CD4-positive, alpha-beta T cell treated with Interleukin-6 at 100 ng/mL for 8 hours (primary cell): Measurements from ENCODE around the gene JPH4.
A peak's percentile ranks its signal among the peaks of the same experiment; 100 is the strongest.
"Not testable (repeated sequence)": the region's sequence is repeated elsewhere in the genome, so short reads cannot be mapped to it uniquely, and the experiment has no call there.

Experiments
- DNase-seq: peaks from one replicate; pipeline ENCODE4 v3.0.0-alpha.2; 2020; ENCODE audit warnings: mixed read lengths, low spot score

Gene JPH4

DNA sequence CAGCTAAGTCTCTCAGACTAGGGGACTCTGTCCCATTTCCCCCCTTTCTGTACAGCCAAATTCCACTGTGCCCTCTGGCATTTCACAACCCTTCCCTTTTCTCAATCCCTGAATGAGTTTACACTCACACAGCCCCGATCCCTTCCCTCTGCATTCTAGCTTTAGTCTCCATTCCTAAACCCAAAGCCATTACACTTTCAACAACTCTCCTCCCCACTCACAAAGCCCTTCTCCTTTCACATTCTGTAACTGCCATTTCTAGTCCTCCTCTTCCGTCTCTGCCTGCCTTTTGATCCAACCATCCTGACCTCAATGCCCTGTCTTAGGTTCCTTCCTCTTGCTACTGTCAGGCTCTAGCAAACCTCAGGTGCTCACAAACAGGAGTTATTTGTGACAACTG is 30.7 kb downstream of the JPH4 start:
- no peak for DNase-seq

- no peak for DNase-seq
These were observed 32.0 kb downstream of the JPH4 start for GRCh38 chr14:23546450-23547035.

DNA sequence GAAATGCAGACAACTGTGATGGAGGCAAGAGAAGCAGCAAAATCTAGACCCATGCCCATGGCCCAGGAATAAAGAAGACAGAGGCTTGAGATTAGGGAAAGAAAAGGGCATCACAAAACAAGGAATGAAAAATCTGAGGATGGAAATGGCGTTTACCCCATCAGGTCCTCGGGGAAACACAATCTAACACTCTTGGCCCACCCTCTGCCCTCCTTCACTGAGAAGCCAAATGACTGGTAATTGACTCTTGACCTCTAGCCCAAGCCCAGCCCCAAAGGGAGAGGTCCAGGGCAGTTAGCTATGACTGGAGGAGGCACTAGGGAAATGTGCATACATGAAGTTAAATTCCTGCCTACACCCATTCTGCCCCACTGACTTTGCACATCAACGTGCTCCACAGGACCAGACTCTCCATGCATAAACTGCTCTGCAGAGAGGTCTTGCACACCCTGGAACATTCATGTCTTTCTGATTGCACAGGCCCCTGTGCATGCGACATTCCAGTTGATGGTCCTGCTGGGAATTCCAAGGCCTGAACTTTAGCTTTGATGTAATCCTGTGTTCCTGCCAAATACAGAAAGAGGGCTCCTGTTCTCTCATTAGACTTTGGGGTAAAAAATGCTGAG is 32.7 kb downstream of the JPH4 start:
- DNase-seq = no peak

GRCh38 chr14:23544511-23545447 is 33.8 kb downstream of the JPH4 start:
- DNase-seq = no peak

GRCh38 chr14:23543403-23543802 is 35.2 kb downstream of the JPH4 start:
- DNase-seq = no peak

GRCh38 chr14:23542261-23542660 is 36.3 kb downstream of the JPH4 start:
- no peak for DNase-seq

DNA sequence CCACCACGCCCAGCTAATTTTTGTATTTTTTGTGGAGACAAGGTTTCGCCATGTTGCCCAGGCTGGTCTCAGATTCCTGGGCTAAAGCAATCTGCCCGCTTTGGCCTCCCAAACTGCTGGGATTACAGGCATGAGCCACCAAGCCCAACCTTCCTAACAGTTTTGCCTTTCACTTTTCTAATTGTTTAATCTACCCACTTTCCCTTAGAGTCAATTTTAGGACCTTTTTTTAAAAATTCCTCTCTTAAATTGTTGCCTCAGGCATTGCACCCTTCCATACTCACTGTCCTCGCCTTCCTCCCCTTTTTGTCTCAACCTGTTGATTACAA is 38.5 kb downstream of the JPH4 start:
- DNase-seq = no peak

DNA sequence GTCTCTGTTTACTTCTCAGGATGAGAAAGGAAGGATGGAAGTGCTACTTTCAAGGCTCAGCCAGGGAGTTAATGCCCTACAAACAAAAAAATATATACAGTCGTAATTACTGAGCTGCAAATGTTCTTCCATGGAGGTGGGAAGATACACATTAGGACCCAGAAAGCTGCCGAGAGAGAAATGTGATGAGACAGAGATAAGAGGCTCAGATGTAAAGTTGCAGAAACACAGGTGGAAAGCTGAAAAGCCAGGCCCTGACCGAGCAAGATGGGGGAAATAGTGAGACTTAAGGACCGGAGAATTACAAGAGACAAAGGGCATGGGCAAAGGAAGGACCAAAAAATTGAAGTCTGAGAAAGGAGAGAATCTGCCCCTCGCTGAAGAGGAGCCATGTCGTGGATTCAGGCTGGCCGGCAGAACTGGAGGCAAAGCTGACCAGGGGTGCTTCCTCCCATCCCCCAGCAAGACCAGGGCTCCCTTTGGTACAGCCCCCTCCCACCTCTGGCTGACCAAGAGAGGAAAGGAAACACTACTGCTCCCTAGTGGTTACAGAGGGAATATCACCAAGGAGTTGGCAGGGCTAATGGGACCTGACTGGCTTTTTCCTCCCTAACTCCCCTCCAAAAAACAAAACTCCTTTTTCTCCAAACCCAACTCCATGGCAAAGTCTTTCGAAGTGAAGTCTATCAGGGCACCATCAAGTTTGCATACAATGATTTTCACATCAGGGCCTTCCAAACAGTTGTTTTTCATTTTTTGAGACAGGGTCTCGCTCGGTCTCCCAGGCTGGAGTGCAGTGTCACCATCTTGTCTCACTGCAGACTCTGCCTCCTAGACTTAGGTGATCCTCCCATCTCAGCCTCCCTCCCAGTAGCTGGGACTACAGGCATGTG is 39.1 kb downstream of the JPH4 start:
- DNase-seq = peak; percentile 38

DNA sequence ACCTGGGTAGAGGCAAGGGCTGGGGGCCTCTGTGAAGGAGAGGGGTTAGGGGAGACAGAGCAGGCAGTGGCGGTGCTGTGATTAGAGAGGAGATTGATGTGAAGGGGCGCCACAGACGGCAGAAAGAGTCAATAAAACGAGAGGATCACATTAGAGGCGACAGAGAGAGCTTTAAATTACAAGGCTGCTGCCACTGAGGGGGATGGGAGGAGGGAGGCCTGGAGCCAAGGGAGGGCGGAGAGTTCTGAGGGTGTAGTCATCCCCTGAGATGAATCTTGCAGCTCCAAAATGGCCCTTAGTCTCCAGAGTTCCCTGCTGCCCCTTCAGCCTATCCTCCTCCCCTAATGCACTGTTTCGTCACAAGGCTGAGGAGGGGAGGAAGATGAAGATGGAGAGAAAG is 39.8 kb downstream of the JPH4 start:
- DNase-seq = no peak

DNA sequence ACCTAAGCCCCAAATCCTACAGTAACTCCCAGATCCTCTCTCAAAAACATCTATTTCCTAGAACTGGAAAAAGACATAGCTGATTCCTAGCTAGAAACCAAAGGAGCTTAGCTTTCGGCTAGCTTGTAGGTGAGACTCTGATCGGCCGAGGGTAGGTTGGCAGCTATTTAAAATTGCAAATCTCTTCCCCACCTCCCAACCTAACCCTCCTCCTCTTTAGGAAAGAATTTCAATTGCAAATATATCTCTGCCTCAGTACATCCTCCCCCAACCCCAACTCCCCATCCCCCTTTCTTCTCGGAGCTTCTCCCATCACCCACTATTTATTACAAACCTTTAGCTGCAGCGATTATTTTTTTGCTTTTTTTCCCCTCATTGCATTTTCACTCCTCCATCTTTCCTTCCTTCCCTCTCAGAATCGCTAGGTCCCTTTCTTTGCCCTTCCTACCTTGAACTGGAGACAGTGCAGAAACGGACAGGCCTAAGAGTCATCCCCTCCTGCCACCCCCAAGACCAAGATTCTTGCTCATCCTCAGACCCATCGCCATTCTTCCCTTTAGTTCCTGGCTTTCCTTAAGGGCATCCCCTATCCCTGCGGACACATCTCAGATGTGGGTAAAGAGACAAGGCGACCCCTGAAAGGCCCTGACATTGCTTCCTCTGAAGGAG is 40.4 kb downstream of the JPH4 start:
- no peak for DNase-seq

- DNase-seq = no peak
These were observed 41.1 kb downstream of the JPH4 start for GRCh38 chr14:23537351-23538049.

- DNase-seq = not testable (repeated sequence)
These were observed 41.7 kb downstream of the JPH4 start for GRCh38 chr14:23536906-23537305.

- DNase-seq = no peak
These were observed 42.1 kb downstream of the JPH4 start for GRCh38 chr14:23536494-23536893.

- DNase-seq = no peak
These were observed 42.6 kb downstream of the JPH4 start for GRCh38 chr14:23535943-23536342.

- no peak for DNase-seq
These were observed 44.7 kb downstream of the JPH4 start for GRCh38 chr14:23533652-23534435.

DNA sequence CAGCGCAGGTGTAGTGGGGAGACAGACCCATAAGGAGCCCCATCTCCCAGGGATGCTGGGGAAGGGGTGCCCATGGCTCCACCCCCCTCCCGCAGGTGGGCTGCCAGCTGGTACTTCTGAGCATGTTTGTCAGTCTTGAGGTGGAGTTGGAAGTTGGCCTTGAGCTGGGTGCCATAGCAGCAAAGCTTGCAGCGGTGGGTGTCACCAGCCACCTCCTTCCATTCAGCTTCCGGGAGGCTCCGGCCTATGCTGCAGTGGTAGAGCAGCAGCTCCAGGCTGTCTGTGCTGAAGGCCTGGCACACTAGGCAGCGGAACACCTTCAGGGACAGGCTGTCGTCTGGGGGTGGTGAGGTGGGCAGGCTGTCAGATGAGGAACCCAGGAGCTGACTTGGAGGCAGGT is 45.9 kb downstream of the JPH4 start:
- no peak for DNase-seq

- no peak for DNase-seq
These were observed 47.2 kb downstream of the JPH4 start for GRCh38 chr14:23531391-23531790.

- DNase-seq = no peak
These were observed 48.1 kb downstream of the JPH4 start for GRCh38 chr14:23530375-23531055.

DNA sequence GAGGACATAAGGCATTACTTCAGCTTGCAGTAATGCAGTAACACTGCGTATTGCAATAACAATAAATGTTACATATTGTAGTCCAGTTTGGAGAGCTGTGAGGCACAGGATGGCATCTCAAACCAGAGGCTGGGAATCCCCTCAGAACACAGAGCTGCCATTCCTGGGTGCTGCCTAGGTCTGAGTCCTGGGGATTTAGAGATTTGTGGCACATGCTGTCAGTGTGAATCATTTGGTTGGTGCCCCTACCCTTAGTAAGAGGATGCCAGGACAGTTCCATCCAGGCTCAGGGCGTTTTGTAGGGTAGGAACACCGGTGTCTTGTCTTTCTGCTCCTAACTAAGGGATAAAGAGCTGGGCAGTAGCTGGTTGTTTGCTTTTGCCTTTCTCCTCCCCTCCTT is 49.6 kb downstream of the JPH4 start:
- DNase-seq = no peak

DNA sequence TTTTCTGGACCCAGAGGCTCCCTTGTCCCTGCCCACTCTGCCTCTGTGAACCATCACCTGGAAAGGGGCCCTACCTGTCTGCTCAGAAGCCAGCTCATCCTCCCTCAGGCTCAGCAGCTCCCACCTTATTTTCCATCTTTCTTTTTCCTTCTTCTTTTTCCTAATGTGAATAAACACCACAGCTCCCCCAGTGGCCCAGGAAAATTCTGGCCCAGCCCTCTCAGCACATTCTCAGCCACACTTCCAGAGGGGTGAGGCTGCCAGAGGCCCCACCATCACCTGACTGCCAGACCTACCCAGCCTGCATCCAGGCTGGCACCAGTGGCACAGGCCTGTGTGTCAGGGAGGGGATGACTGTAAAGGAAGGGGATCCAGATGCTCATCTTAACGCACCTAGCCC is 50.0 kb downstream of the JPH4 start:
- DNase-seq = no peak
